AG04450 (cell line): ENCODE measurements around the gene FAM174B. TPM values are rescaled to one million over a fixed set of nuclear protein-coding genes. Genes with fewer than 3 reads are reported as not detected.

Experiments used
- CTCF ChIA-PET: fragments of 300-600, 350-600 bp; formaldehyde crosslinking; extraction: SDS; loops from one replicate; lab custom pipeline; 2022; ENCODE audit warnings: antibody characterized with exemption, inconsistent platforms; lab: Charles Lee
- POLR2A ChIA-PET: fragments of 350-600 bp; formaldehyde crosslinking; extraction: SDS; loops from one replicate; lab custom pipeline; 2021; ENCODE audit warnings: antibody characterized with exemption, inconsistent platforms; lab: Yijun Ruan, JAX
- DNase-seq: peaks from one replicate; pipeline ENCODE4 v3.0.0-alpha.2; 2011; ENCODE audit warnings: low read depth, low spot score
- H3K27ac ChIP-seq: one replicate; pipeline ENCODE4 v1.5.1; 2012; ENCODE audit warnings: low read depth, low read length, control low read depth
- H3K27me3 ChIP-seq: one replicate; pipeline ENCODE4 v1.6.0; 2012; ENCODE audit warnings: low read length; ENCODE audit not compliant: control insufficient read depth, insufficient read depth
- H3K4me3 ChIP-seq: 2 replicates; pipeline ENCODE4 v1.5.1; 2011; ENCODE audit warnings: mild to moderate bottlenecking, low read depth, low read length, control low read depth
- H3K9me3 ChIP-seq: 2 replicates; pipeline ENCODE4 v1.5.1; 2012; ENCODE audit warnings: low read length; ENCODE audit not compliant: control insufficient read depth, insufficient read depth
- polyA plus RNA-seq: library from polyadenylated mRNA; depleted of rRNA; stranded (reverse); fragments of >200 nt; gene quantifications from 2 replicates; pipeline ENCODE4 v1.2.3, GENCODE V29; 2011
- TF ChIP-seq, protein P1 (sequence below): IDR thresholded peaks from 2 replicates; pipeline ENCODE4 v1.5.1; 2011; ENCODE audit warnings: low read depth, low read length, control low read depth, inconsistent platforms

FAM174B gene
- polyA plus RNA-seq, 1 experiment, result 2.1 TPM

DNA sequence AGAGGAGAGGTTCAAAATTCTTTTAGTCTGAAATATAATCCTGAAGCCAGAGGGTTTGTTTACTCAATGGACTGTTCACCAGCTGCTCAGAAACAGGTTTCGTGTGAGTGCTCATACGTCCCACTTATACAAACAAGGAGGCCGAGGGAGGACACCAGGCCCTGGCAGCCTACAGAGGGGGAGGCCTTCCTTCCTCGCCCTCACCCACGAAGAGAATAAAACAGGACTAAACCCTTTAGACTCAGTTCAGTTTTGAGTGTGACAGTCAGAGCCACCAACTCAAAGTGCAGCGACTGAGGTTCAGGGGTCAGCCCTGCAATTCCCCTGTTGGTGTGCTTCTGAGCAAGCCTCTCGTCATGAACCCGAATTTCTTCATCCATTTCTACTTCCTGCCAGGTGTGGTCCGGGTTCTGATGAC lies 17.3 kb downstream of the FAM174B start:
- peak overlapping the region; percentile 65 for H3K27ac ChIP-seq
- no peak overlapping the region for H3K4me3 ChIP-seq
- TF ChIP-seq, protein P1, sequence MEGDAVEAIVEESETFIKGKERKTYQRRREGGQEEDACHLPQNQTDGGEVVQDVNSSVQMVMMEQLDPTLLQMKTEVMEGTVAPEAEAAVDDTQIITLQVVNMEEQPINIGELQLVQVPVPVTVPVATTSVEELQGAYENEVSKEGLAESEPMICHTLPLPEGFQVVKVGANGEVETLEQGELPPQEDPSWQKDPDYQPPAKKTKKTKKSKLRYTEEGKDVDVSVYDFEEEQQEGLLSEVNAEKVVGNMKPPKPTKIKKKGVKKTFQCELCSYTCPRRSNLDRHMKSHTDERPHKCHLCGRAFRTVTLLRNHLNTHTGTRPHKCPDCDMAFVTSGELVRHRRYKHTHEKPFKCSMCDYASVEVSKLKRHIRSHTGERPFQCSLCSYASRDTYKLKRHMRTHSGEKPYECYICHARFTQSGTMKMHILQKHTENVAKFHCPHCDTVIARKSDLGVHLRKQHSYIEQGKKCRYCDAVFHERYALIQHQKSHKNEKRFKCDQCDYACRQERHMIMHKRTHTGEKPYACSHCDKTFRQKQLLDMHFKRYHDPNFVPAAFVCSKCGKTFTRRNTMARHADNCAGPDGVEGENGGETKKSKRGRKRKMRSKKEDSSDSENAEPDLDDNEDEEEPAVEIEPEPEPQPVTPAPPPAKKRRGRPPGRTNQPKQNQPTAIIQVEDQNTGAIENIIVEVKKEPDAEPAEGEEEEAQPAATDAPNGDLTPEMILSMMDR, result no peak
- CTCF ChIA-PET, result interaction anchor here (0.6 kb wide), 1 partner anchor 53 kb away, joined by 3 read pairs; no protein-coding TSS in a partner anchor
- peak; percentile 59 for DNase-seq
- no peaks in the 10 kb centered on the region for H3K27me3 ChIP-seq
- peaks cover 10% of the 10 kb centered on the region; the same call in 1 of the 2 replicates for H3K9me3 ChIP-seq
- POLR2A ChIA-PET, result no interaction called here

DNA sequence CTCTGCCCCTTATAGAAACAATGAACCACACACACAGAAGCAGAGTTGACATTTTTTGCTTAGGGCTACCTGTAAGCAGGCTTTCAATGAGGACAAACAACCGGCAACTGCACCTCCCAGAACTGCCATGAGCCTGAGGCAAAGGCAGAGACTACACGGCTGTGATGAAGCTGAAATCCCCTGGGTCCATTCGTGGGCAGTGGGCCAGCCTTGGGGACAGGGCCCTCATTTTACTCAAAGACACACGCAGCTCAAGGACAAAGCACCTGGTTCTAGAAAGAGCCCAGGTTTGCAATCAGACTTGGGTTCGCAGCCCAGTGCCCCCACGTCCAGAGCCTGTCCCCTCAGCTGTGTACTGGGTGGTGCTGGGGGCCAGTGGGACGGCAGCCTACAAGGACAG lies 17.9 kb downstream of the FAM174B start:
- H3K27me3 ChIP-seq, result no peaks in the 10 kb centered on the region
- H3K27ac ChIP-seq, result peak overlapping the region; percentile 65
- TF ChIP-seq, protein P1, result no peak
- POLR2A ChIA-PET, result no interaction called here
- no peak for DNase-seq
- peaks cover 10% of the 10 kb centered on the region; the same call in 1 of the 2 replicates for H3K9me3 ChIP-seq
- CTCF ChIA-PET, result interaction anchor here (0.6 kb wide), 1 partner anchor 52 kb away, joined by 3 read pairs; no protein-coding TSS in a partner anchor
- no peak overlapping the region for H3K4me3 ChIP-seq

DNA sequence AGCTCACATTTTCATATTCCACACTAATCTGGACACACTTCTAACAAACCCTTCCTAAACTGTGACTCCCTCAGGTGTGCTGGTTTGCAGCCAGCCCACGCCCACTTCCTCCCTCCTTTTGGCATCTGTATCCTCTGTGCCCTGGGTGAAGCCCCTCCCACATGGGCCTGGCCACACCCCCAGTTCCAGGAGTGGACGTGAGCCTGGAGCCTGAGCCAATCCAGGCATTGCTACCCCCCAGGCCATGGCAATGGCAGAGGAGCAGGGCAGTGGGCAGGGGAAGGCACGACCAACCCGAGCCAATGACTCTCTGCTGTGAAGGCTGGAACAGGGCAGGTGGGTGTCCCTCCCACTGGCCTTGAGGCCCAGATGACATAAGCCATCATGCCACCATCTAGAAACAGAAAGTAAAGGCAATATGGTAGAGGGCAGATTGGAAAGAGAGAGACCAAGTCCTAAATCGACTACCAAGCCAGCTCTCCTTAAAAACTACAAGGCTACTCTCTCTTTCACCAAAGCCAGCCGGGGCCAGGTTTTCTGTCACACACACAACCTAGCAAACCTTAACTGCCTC lies 18.6 kb downstream of the FAM174B start:
- Histone ChIP-seq H3K4me3 (no peak overlapping the region), H3K27ac (no peak overlapping the region), H3K27me3 (no peaks in the 10 kb centered on the region), H3K9me3 (peaks cover 10% of the 10 kb centered on the region; the same call in 1 of the 2 replicates)
- ChIA-PET POLR2A (no interaction called here), CTCF (no interaction called here)
- TF ChIP-seq, protein P1, result no peak
- no peak for DNase-seq

DNA sequence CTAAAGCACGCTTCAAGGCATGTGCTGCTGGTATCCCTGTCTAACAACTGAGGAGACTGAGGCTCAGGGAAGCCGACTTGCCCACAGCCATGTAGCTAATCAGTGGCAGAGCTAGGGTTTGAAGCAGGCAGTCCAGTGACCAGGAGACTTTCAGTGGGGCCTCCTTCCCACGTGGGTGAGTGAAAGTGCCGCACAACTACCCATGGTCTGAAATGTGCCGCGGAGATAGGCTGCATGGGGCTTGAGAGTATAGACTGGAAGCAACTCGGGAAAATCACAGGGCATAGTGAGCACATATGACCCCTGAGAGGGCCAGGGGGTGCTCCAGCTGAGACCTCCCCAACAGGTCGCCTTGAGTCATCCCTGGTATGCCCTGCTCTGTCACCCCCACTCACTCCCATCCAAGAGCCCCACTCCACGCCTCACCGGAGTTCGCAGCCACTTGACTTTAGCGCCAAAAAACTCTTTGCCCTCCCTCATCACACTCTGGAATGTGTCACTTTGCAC lies 19.1 kb downstream of the FAM174B start:
- POLR2A ChIA-PET, result no interaction called here
- H3K9me3 ChIP-seq, result peaks cover 10% of the 10 kb centered on the region; the same call in 1 of the 2 replicates
- H3K27ac ChIP-seq, result no peak overlapping the region
- TF ChIP-seq, protein P1, result no peak
- CTCF ChIA-PET, result no interaction called here
- H3K4me3 ChIP-seq, result no peak overlapping the region
- DNase-seq, result no peak
- H3K27me3 ChIP-seq, result no peaks in the 10 kb centered on the region

DNA sequence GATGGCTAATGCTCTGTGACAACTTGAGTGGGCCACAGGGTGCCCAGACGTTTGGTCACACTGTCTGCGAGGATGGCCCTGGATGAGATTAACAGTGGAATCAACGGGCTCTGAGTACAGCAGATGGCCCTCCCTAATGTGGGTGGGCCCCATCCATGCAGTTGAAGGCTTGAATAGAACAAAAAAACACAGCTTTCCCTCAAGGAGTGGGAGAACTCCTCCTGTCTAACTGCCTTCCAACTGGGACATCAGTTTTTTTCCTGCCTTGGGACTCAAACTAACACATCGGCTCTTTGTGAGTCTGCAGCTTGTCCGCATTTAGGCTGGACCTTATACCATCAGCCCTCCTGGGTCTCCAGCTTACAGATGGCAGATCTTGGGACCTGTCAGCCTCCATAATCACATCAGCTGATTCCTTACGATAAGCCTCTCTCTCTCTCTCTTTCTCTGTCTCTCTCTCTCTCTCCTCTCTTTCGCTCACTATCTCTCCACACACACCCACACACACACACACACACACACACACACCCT lies 20.8 kb downstream of the FAM174B start:
- POLR2A ChIA-PET, result no interaction called here
- H3K27me3 ChIP-seq, result no peaks in the 10 kb centered on the region
- peaks cover 6% of the 10 kb centered on the region; the same call in 1 of the 2 replicates for H3K9me3 ChIP-seq
- no peak overlapping the region for H3K27ac ChIP-seq
- H3K4me3 ChIP-seq, result no peak overlapping the region
- CTCF ChIA-PET, result no interaction called here
- DNase-seq, result no peak
- TF ChIP-seq, protein P1, result no peak
